Spleen (tissue), 11 donors: Measurements from ENCODE around the gene TMX1. TPM values are rescaled to one million over a fixed set of nuclear protein-coding genes. Genes with fewer than 3 reads are reported as not detected.

Experiments
- DNase-seq: peaks from one replicate; pipeline ENCODE4 v3.0.0-alpha.2; 2020
- H3K27ac ChIP-seq, 8 donors: fragments of 200-600 bp; sonication (generic) in 7 of 8; 1 replicate in 4 of 8; 2 replicates in 4 of 8; pipeline versions ENCODE4 v1.5.0 to v1.8.0; 2016 to 2021; ENCODE audit warnings: inconsistent platforms in 4 of 8, mild to moderate bottlenecking in 4 of 8, moderate library complexity in 1 of 8
- H3K27me3 ChIP-seq, 7 donors: fragments of 200-600 bp; sonication (generic) in 6 of 7; replicated peaks in 1 of 7; 1 replicate in 4 of 7; 2 replicates in 3 of 7; pipeline versions ENCODE4 v1.5.0 to v1.8.0; 2016 to 2021; ENCODE audit warnings: inconsistent platforms in 3 of 7, mild to moderate bottlenecking in 1 of 7
- H3K36me3 ChIP-seq, 6 donors: fragments of 200-600 bp; sonication (generic) in 5 of 6; 1 replicate in 4 of 6; 2 replicates in 2 of 6; pipeline versions ENCODE4 v1.5.0 to v1.8.0; 2016 to 2021; ENCODE audit warnings: inconsistent platforms in 2 of 6
- H3K4me1 ChIP-seq, 6 donors: fragments of 200-600 bp; sonication (generic) in 5 of 6; 1 replicate in 3 of 6; 2 replicates in 3 of 6; pipeline versions ENCODE4 v1.5.0 to v1.8.0; 2016 to 2021; ENCODE audit warnings: inconsistent platforms in 3 of 6
- H3K4me3 ChIP-seq, 8 donors: fragments of 200-600 bp; sonication (generic) in 7 of 8; 1 replicate in 4 of 8; 2 replicates in 4 of 8; pipeline versions ENCODE4 v1.5.0 to v1.8.0; 2016 to 2021; ENCODE audit warnings: inconsistent platforms in 4 of 8, mild to moderate bottlenecking in 4 of 8, moderate library complexity in 2 of 8
- H3K9me3 ChIP-seq, 8 donors: fragments of 200-600 bp; sonication (generic) in 7 of 8; 1 replicate in 4 of 8; 2 replicates in 4 of 8; pipeline versions ENCODE4 v1.5.0 to v1.8.0; 2016 to 2021; ENCODE audit warnings: inconsistent platforms in 4 of 8
- CTCF ChIP-seq, 11 experiments: fragments of 200-600 bp in 7 of 11; fragments of 450-650 bp in 4 of 11; sonication (generic) in 4 of 11; IDR thresholded peaks in 8 of 11; conservative IDR thresholded peaks in 3 of 11; 1 replicate in 7 of 11; 2 replicates in 4 of 11; pipeline versions ENCODE4 v1.4.0 to v1.8.0; 2016 to 2021; ENCODE audit warnings: antibody characterized with exemption in 11 of 11, inconsistent platforms in 4 of 11, mild to moderate bottlenecking in 1 of 11
- POLR2A ChIP-seq, 3 donors: fragments of 450-650 bp; IDR thresholded peaks; one replicate each; pipeline ENCODE4 v1.5.1; 2017; ENCODE audit warnings: antibody characterized with exemption in 3 of 3, mild to moderate bottlenecking in 1 of 3
- POLR2AphosphoS5 ChIP-seq, 3 donors: sonication (generic); formaldehyde crosslinking; IDR thresholded peaks; one replicate each; pipeline ENCODE4 v1.5.1; 2017; ENCODE audit warnings: antibody characterized with exemption in 3 of 3
- WGBS, 5 donors: extraction: QIAGEN DNeasy Blood & Tissue Kit in 3 of 5; methylation state at CpG; one replicate each; pipeline versions ENCODE4 v1.1.5 to v1.1.7; 2013 to 2018; 5-methylcytosine and 5-hydroxymethylcytosine counted together
- intact Hi-C: fragments of 100-400 bp; cut with DNase I; formaldehyde crosslinking; loops from one replicate; pipeline ENCODE4 v1.15.0; 2023; ENCODE audit warnings: low total_unique reads
- polyA plus RNA-seq, 3 donors: library from polyadenylated mRNA; stranded (reverse); fragments of 200-250 nt; gene quantifications; one replicate each; pipeline ENCODE4 v1.2.1, GENCODE V29; 2013
- total RNA-seq, 7 donors: library from RNA; depleted of rRNA in 3 of 7; stranded (reverse); fragments of >200 nt in 3 of 7; fragmentation: NEBNext Ultra II Directional in 4 of 7; extraction: Animal tissue kit (Norgen Biotek cat#: 25700) in 4 of 7; gene quantifications; one replicate each; pipeline versions ENCODE4 v1.1.0 to v1.2.1, GENCODE V29; 2016 to 2021
- donor health status: healthy with polysubstance abuse.
- donor health status: DM: no; HTN: no; CAD: no; lungs with moderate emphysema.
- donor health status: DM: no; HTN: no; CAD: no.
- donor health status: Bipolar disorder and iron deficiency.
- donor health status: healthy.
- donor health status: DM: no; HTN: no; CAD: no.
- donor health status: DM: yes; HTN: yes; CAD: no.

Gene TMX1
- total and polyA plus RNA-seq, 10 donors: 6.1 to 41.3 (median 35.0) TPM

- Histone ChIP-seq H3K27ac (no peak overlapping the region), H3K36me3 (no peaks in the 10 kb centered on the region), H3K4me1 (no peaks in the 10 kb centered on the region), H3K9me3 (peaks cover 0 to under 1% (median 0%) of the 10 kb centered on the region in 8 donors), H3K4me3 (no peak overlapping the region), H3K27me3 (no peaks in the 10 kb centered on the region)
- no peak for DNase-seq
- no peak for TF ChIP-seq POLR2AphosphoS5 (IDR thresholded peaks at IDR 0.05)
- TF ChIP-seq CTCF (IDR thresholded peaks at IDR 0.05 in 8 of 11, conservative IDR thresholded peaks at IDR 0.05 in 3 of 11): no peak
- TF ChIP-seq POLR2A (IDR thresholded peaks at IDR 0.05): no peak
- intact Hi-C loops: loop anchor here (10.0 kb wide), 1 partner anchor 274 kb away; no protein-coding TSS in a partner anchor
Observed at GRCh38 chr14:51228391-51228790, 11.7 kb upstream of the TMX1 start.

- no peak overlapping the region for H3K4me3 ChIP-seq
- no peak overlapping the region for H3K27ac ChIP-seq
- intact Hi-C loops: loop anchor here (10.0 kb wide), 1 partner anchor 274 kb away; no protein-coding TSS in a partner anchor
- 81 to 98% (median 89%) methylated on average over 1 of the region's 1 CpG for WGBS, 5 donors
- DNase-seq: no peak
- H3K9me3 ChIP-seq: no peaks in the 10 kb centered on the region
- H3K36me3 ChIP-seq: no peaks in the 10 kb centered on the region
- no peaks in the 10 kb centered on the region for H3K27me3 ChIP-seq
- no peaks in the 10 kb centered on the region for H3K4me1 ChIP-seq
- no peak for TF ChIP-seq POLR2AphosphoS5 (IDR thresholded peaks at IDR 0.05)
- TF ChIP-seq CTCF (IDR thresholded peaks at IDR 0.05 in 8 of 11, conservative IDR thresholded peaks at IDR 0.05 in 3 of 11): no peak
- TF ChIP-seq POLR2A (IDR thresholded peaks at IDR 0.05): no peak
Observed at GRCh38 chr14:51228890-51229289, 11.2 kb upstream of the TMX1 start.

GRCh38 chr14:51236314-51236713 is 3.7 kb upstream of the TMX1 start:
- H3K27ac ChIP-seq: no peak overlapping the region
- TF ChIP-seq CTCF (IDR thresholded peaks at IDR 0.05 in 8 of 11, conservative IDR thresholded peaks at IDR 0.05 in 3 of 11) (no peak), POLR2AphosphoS5 (IDR thresholded peaks at IDR 0.05) (no peak), POLR2A (IDR thresholded peaks at IDR 0.05) (no peak)
- H3K4me3 ChIP-seq: no peak overlapping the region
- intact Hi-C loops: no loop called here
- DNase-seq: no peak
- H3K36me3 ChIP-seq: no peaks in the 10 kb centered on the region
- peaks cover 0 to 19% (median 13%) of the 10 kb centered on the region in 6 donors for H3K4me1 ChIP-seq
- H3K27me3 ChIP-seq: no peaks in the 10 kb centered on the region
- H3K9me3 ChIP-seq: no peaks in the 10 kb centered on the region

- Histone ChIP-seq H3K9me3 (no peaks in the 10 kb centered on the region), H3K4me1 (peaks cover 16 to 65% (median 46%) of the 10 kb centered on the region in 6 donors), H3K4me3 (peak overlapping the region; percentile 82 to 99 (median 94)), H3K27ac (peak overlapping the region in 7 of 8 donors; percentile 85 to 94 (median 91)), H3K27me3 (no peaks in the 10 kb centered on the region), H3K36me3 (peaks cover 0 to 20% (median 2%) of the 10 kb centered on the region in 6 donors)
- 11 to 17% (median 16%) methylated on average over 10 of the region's 10 CpGs for WGBS, 5 donors
- DNase-seq: no peak
- intact Hi-C loops: no loop called here
- TF ChIP-seq POLR2AphosphoS5 (IDR thresholded peaks at IDR 0.05) (no peak), CTCF (IDR thresholded peaks at IDR 0.05 in 8 of 11, conservative IDR thresholded peaks at IDR 0.05 in 3 of 11) (no peak), POLR2A (IDR thresholded peaks at IDR 0.05) (no peak)
Observed at GRCh38 chr14:51240804-51241380, 845 bp downstream of the TMX1 start.
